ENCODE results near the gene RYR3.

Gene RYR3

DNA sequence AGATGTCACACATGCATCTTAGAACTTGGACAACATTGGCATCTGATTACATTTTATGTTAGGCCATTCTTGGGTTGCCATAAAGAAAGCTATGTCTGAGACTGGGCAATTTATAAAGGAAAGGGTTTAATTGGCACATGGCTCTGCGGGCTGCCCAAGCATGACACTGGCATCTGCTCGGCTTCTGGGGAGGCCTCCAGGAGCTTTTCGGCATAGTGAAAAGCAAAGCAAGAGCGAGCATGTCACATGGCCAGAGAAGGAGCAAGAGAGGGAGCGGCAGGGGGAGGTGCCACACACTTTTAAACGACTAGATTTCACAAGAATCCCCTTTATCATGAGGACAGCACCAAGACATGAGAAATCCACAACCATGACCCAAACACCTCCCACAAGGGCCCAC is 11.3 kb downstream of the RYR3 start:
- Histone ChIP-seq H3K79me2 (ENCODE audit: insufficient read depth, low read length) (no peaks in the 10 kb centered on the region), H3F3A (ENCODE audit: low read depth) (peaks cover 5% of the 10 kb centered on the region), H3K9me2 (replicated peaks; ENCODE audit: low read depth, low read length) (no peaks in the 10 kb centered on the region), H3K27me3 (ENCODE audit: insufficient read depth, low read length, poor library complexity, severe bottlenecking) (no peaks in the 10 kb centered on the region), H3K36me3 (ENCODE audit: insufficient read depth, low read length) (no peaks in the 10 kb centered on the region), H3K9ac (ENCODE audit: low read depth, low read length, poor library complexity, severe bottlenecking) (no peak overlapping the region), H3K4me1 (ENCODE audit: insufficient read depth, low read length, poor library complexity, severe bottlenecking) (peaks cover 28% of the 10 kb centered on the region), H4K20me1 (ENCODE audit: insufficient read depth, low read length, poor library complexity, severe bottlenecking) (no peaks in the 10 kb centered on the region), H3K9me3 (ENCODE audit: insufficient read depth, low read depth, low read length) (no peaks in the 10 kb centered on the region), H2AFZ (ENCODE audit: low read length) (no peak overlapping the region), H3K4me3 (ENCODE audit: low read length, poor library complexity, severe bottlenecking) (no peak overlapping the region), H3K4me2 (ENCODE audit: low read depth, low read length, poor library complexity, severe bottlenecking) (no peak overlapping the region)
- TF ChIP-seq, protein P1, sequence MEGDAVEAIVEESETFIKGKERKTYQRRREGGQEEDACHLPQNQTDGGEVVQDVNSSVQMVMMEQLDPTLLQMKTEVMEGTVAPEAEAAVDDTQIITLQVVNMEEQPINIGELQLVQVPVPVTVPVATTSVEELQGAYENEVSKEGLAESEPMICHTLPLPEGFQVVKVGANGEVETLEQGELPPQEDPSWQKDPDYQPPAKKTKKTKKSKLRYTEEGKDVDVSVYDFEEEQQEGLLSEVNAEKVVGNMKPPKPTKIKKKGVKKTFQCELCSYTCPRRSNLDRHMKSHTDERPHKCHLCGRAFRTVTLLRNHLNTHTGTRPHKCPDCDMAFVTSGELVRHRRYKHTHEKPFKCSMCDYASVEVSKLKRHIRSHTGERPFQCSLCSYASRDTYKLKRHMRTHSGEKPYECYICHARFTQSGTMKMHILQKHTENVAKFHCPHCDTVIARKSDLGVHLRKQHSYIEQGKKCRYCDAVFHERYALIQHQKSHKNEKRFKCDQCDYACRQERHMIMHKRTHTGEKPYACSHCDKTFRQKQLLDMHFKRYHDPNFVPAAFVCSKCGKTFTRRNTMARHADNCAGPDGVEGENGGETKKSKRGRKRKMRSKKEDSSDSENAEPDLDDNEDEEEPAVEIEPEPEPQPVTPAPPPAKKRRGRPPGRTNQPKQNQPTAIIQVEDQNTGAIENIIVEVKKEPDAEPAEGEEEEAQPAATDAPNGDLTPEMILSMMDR (conservative IDR thresholded peaks at IDR 0.05; ENCODE audit: low read length): no peak
- no peak for TF ChIP-seq EZH2phosphoT487 (IDR thresholded peaks at IDR 0.05; ENCODE audit: borderline replicate concordance)

DNA sequence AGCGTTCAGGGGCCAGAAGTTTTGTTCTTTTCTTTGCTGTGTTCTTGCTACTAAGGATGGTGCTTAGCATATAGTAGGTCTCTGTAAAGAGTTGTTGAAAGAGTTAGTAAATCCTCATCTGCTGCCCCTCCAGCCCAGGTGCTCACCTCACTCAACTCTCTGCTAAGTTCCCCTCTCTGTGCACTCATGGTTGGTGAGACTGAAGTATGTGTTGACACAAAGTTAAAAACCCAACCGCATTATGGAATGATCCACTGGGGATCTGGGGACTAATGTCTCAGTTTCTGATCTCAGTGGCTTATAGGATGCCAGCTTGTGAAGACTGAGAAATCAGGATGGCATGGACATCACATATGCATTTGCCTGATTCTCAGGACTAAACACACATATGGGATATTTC is 13.8 kb downstream of the RYR3 start:
- H3K79me2 ChIP-seq (ENCODE audit: insufficient read depth, low read length): no peaks in the 10 kb centered on the region
- TF ChIP-seq, protein P1 (conservative IDR thresholded peaks at IDR 0.05; ENCODE audit: low read length): no peak
- no peak for TF ChIP-seq EZH2phosphoT487 (IDR thresholded peaks at IDR 0.05; ENCODE audit: borderline replicate concordance)
- no peak overlapping the region for H3K4me3 ChIP-seq (ENCODE audit: low read length, poor library complexity, severe bottlenecking)
- H3K4me1 ChIP-seq (ENCODE audit: insufficient read depth, low read length, poor library complexity, severe bottlenecking): peaks cover 43% of the 10 kb centered on the region
- H3K9me2 ChIP-seq (replicated peaks; ENCODE audit: low read depth, low read length): no peaks in the 10 kb centered on the region
- no peak overlapping the region for H3K9ac ChIP-seq (ENCODE audit: low read depth, low read length, poor library complexity, severe bottlenecking)
- peak overlapping the region; percentile 52 for H3K4me2 ChIP-seq (ENCODE audit: low read depth, low read length, poor library complexity, severe bottlenecking)
- H3K9me3 ChIP-seq (ENCODE audit: insufficient read depth, low read depth, low read length): no peaks in the 10 kb centered on the region
- H3F3A ChIP-seq (ENCODE audit: low read depth): peaks cover 5% of the 10 kb centered on the region
- H2AFZ ChIP-seq (ENCODE audit: low read length): no peak overlapping the region
- H3K36me3 ChIP-seq (ENCODE audit: insufficient read depth, low read length): no peaks in the 10 kb centered on the region
- H3K27me3 ChIP-seq (ENCODE audit: insufficient read depth, low read length, poor library complexity, severe bottlenecking): no peaks in the 10 kb centered on the region
- no peaks in the 10 kb centered on the region for H4K20me1 ChIP-seq (ENCODE audit: insufficient read depth, low read length, poor library complexity, severe bottlenecking)

DNA sequence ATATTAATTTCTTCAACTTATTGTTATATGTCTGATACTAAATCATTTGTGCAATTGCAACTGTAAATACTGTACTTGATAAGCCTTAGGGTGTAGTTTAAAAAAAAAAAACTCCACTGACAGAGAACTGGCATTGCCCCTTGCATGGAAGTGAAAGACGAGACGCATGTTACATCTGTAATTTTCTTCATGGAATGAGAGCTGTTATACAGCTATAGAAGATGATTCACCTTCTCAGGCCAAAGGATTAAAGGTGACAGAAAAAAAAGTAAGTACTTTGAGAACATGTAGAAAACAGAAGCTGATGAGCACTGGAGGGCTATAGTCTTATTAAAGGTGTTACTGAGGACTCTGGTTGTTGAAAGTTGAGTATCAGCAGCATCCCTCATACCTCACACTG is 16.1 kb downstream of the RYR3 start:
- H3F3A ChIP-seq (ENCODE audit: low read depth): peaks cover 5% of the 10 kb centered on the region
- no peak overlapping the region for H3K9ac ChIP-seq (ENCODE audit: low read depth, low read length, poor library complexity, severe bottlenecking)
- H3K36me3 ChIP-seq (ENCODE audit: insufficient read depth, low read length): no peaks in the 10 kb centered on the region
- H3K27me3 ChIP-seq (ENCODE audit: insufficient read depth, low read length, poor library complexity, severe bottlenecking): no peaks in the 10 kb centered on the region
- no peaks in the 10 kb centered on the region for H3K9me3 ChIP-seq (ENCODE audit: insufficient read depth, low read depth, low read length)
- H3K4me2 ChIP-seq (ENCODE audit: low read depth, low read length, poor library complexity, severe bottlenecking): no peak overlapping the region
- no peak overlapping the region for H3K4me3 ChIP-seq (ENCODE audit: low read length, poor library complexity, severe bottlenecking)
- H3K79me2 ChIP-seq (ENCODE audit: insufficient read depth, low read length): no peaks in the 10 kb centered on the region
- H4K20me1 ChIP-seq (ENCODE audit: insufficient read depth, low read length, poor library complexity, severe bottlenecking): no peaks in the 10 kb centered on the region
- H2AFZ ChIP-seq (ENCODE audit: low read length): no peak overlapping the region
- H3K9me2 ChIP-seq (replicated peaks; ENCODE audit: low read depth, low read length): no peaks in the 10 kb centered on the region
- peaks cover 43% of the 10 kb centered on the region for H3K4me1 ChIP-seq (ENCODE audit: insufficient read depth, low read length, poor library complexity, severe bottlenecking)
- no peak for TF ChIP-seq EZH2phosphoT487 (IDR thresholded peaks at IDR 0.05; ENCODE audit: borderline replicate concordance)
- TF ChIP-seq, protein P1 (conservative IDR thresholded peaks at IDR 0.05; ENCODE audit: low read length): no peak
